Esophagus squamous epithelium (tissue), 4 donors: ENCODE results near the gene PSG11.
"Not testable (repeated sequence)": the region's sequence is repeated elsewhere in the genome, so short reads cannot be mapped to it uniquely, and the experiment has no call there.

Experiments
- POLR2A ChIP-seq, 4 donors: fragments of 450-650 bp; IDR thresholded peaks; one replicate each; pipeline ENCODE4 v1.6.1; 2017; ENCODE audit warnings: antibody characterized with exemption in 4 of 4, mild to moderate bottlenecking in 4 of 4, moderate library complexity in 3 of 4
- TF ChIP-seq, protein P1 (sequence below), 6 experiments: fragments of 450-650 bp in 4 of 6; fragments of 200-600 bp in 2 of 6; sonication (generic) in 2 of 6; IDR thresholded peaks; one replicate each; pipeline ENCODE4 v1.5.1; 2016 to 2019; ENCODE audit warnings: antibody characterized with exemption in 6 of 6, mild to moderate bottlenecking in 4 of 6, moderate library complexity in 4 of 6

DNA sequence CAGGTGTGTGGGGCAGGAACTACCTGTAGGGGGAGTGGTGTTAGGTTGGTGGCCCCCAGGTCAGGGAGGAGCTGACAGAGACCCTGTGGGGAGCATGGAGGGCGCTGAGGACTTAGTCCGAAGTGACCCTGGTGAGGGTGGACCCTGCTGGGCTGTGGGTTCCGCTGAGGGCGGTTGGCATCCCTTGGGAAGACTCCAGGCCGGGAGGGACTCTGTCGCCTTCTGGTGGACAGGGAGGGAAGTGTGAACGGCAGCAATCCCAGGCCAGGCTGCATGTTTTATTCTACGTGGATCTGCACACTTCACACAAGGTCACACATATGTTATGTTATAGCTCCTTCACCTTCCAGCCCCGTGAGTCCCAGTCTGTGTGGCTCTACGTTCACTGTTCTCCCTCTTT, 1.7 kb upstream of the PSG11 start:
- TF ChIP-seq, protein P1, sequence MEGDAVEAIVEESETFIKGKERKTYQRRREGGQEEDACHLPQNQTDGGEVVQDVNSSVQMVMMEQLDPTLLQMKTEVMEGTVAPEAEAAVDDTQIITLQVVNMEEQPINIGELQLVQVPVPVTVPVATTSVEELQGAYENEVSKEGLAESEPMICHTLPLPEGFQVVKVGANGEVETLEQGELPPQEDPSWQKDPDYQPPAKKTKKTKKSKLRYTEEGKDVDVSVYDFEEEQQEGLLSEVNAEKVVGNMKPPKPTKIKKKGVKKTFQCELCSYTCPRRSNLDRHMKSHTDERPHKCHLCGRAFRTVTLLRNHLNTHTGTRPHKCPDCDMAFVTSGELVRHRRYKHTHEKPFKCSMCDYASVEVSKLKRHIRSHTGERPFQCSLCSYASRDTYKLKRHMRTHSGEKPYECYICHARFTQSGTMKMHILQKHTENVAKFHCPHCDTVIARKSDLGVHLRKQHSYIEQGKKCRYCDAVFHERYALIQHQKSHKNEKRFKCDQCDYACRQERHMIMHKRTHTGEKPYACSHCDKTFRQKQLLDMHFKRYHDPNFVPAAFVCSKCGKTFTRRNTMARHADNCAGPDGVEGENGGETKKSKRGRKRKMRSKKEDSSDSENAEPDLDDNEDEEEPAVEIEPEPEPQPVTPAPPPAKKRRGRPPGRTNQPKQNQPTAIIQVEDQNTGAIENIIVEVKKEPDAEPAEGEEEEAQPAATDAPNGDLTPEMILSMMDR (IDR thresholded peaks at IDR 0.05), result peak in 1 of 6 experiments; percentile 30
- not testable (repeated sequence) for TF ChIP-seq POLR2A (IDR thresholded peaks at IDR 0.05)
